Hematopoietic multipotent progenitor cell treated with erythropoietin and hydrocortisone succinate and interleukin-3 and kit ligand, for 15 days (in vitro differentiated cells): Measurements from ENCODE around the gene ARPC5L.

Experiments used
- DNase-seq: peaks from one replicate; pipeline ENCODE4 v3.0.0-alpha.2; 2015; ENCODE audit warnings: low spot score

ARPC5L gene

DNA sequence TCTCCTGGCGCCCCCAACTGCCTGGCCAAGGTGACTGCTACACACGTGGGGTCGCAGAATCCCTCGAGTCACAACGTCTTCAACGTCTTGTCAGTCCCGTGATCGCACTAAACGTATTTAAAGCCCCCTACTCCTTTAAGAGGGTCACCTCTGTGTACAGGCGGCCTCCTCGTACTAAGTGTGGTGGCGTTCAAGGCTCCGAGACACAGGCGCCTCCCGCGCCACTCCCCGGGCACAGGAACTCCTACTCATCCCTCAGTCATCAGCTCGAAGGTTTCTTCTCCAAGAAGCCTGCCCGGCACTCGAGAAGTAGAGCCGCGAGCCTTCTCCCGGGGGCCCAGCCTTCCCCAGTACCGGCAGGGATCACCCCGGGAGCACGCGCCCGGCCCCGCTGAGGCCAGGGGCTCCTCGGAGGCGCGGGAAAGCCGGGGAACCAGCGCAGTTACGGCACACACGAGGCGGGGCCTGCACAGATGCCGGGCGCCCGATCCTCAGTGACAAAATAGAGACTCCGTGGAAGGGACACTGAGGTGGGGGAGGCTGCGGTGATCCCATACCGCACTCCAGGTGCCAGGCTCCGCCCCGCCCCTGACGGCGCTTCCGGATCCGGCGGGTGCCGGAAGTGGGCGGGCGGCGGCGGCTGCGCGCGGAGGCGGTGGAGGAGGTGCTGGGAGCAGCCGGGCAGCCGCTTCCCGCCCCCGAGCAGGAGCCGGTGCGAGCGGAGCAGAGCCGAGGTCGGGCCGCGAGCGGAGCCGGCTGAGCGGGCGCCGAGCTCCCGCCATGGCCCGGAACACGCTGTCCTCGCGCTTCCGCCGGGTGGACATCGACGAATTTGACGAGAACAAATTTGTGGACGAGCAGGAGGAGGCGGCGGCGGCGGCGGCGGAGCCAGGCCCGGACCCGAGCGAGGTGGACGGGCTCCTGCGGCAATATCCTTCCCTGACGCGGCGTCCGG, 6.9 kb downstream of the ARPC5L start:
- DNase-seq = peak; percentile 87

DNA sequence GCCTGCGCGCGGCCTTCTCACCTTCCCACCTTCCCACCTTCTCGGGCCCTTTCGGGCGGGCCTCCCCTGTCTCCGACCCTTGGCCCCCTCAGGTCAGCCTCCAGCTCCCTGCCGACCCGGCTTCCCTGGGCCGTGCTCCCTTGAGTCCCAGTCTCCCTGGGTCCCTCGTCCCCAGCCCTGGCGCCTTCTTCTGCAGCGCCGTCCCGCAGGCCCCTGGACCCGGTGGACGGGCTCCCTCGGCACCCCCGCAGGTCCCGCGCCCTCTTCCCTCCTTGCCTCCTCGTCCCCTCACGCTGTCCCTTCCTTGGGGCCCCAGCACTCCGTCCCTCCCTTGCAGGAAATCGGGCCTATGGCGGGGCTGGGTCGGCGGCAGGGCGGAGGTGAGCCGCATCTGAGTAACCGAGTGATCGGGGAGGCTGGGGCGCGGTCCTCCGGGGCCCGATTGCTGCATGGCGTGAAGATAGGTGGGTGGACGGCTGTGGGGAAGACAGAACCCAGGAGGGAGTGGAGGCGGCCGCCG, 7.6 kb downstream of the ARPC5L start:
- peak; percentile 50 for DNase-seq

DNA sequence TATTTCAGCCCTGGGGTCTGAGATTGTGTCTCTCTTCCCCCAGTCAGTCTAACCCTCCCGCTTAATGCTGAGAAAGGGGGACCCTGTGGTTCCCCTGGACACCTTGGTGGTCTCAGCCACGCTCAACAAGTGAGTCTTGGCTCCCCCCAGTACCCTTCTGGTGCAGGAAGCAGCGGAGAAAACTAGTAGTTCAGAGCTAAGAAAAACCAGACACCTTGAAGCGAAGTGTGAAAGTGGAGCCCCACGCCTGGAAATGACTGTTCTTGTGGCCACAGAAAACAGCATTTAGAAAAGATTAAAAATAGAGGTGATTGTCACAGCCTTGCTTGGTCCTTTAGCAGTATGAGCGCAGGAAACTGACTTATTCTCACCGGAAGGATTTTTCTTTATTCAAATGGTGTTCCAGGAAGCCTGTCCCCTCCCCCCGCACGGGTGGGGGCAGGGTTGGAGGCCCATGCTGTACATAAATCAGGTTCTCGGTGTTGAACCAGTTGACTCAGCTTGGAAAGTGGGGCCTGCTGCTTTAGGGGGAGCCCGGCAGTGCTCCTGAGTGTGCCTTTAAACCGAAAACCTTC, 8.1 kb downstream of the ARPC5L start:
- DNase-seq = no peak

DNA sequence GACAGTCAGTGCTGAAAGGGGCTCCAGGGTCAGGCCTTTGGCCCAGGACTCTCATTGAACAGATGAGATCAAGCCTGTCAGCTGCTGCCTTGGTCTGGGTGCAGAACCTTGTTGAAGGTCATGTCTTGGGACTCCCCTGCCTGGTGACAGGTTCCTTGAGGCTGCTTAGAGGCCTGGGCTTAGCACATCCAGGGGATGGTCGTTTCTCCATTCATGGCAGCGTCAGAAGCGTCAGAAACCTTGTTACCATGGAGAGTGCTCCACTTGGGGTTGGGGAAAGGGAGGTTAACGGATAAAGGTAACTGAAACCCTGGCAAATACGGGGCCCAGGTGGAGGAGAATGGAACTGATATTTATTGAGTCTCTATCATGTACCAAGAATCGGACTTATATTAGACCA, 8.8 kb downstream of the ARPC5L start:
- no peak for DNase-seq

DNA sequence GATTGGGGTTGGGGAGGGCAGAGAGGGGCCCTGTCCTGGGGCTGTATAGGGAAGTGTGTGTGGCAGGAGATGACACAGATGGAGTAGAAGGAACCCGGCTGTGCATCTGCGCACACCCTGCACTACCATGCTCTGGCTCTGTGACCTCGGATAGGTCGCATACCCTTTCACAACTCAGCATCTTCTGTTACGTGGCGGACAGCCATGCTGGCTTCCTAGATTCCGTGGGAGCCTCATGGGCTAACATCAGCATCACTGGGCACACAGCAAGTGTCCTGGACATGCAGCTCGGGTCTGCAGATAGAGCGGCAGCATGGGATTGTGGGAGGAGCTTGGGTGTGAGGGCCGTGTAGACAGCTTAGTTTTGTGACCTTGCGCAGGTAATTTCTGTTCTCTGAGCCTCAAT, 9.2 kb downstream of the ARPC5L start:
- DNase-seq = no peak

DNA sequence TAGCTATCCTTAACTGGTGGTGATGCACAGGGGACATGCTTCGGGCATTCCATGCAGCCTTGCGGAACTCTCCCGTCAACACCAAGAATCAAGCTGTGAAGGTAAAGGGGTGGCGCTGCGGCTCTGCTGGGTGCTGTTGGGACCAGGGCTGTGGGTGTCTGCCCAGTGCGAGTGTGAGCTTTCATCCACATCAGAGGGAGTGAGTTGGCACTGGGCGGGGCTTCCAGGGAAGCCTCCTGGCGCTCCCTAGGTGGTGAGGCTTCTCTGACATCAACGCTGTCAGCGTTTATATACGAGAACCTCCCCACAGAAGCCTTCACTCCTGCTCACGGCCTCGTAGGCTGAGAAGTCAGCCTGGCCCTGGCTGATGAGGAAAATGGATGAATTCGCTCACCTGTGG, 11.7 kb downstream of the ARPC5L start:
- DNase-seq = no peak

DNA sequence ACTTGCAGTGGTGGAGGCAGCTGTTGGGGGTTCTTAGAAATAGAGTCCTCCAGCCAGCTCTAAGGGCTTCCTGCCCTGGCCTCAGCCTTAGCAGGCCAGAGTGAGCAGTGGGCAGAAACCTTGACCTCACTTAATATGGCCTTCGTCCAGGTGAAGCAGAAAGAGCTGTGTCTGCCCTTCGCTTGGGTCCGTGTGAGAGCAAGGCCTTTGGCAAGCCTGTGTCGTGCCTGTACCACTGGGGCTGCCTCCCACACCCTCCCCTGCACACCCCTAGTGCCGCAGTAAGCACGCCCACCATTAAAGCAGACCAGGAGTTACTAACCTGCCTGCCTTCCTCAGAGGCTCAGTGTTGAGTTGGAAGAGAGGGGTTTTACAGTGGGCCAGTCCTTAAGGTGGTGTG, 13.6 kb downstream of the ARPC5L start:
- DNase-seq = no peak

DNA sequence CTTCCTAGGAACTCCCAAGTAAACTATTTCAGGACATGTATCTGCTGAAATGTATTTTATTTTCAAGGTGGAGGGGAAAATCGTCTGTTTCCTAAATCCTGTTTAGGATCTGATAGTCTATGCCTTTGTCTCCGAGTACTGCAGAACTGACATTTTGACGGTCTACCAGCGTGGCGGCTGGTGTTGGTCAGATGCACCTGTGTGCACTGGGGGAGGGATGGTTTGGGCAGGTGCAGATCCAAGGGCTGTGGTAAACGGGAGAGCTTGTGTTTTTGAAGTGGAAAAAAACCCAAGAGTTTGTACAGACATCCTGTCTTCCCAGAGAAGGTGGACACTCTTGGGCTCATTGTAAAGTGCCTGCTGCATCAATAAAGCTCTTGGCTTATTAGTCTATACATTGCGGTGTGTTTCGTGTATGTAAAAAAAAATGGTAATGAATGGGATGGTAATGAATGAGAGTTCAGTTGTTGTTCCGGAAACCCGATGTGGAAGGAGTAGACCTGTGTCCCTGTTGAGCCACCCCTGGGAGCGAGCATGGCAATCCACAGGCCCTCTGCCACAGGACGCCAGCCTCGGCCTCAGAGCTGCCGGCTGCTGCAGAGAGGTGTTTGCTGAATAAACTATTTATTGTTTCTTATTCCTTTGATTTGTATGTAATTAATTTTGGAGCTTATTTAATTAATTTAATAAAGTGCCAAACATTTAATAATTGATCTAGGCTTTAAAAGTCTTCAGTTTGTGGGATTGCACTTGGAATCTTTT, 15.3 kb downstream of the ARPC5L start:
- no peak for DNase-seq

DNA sequence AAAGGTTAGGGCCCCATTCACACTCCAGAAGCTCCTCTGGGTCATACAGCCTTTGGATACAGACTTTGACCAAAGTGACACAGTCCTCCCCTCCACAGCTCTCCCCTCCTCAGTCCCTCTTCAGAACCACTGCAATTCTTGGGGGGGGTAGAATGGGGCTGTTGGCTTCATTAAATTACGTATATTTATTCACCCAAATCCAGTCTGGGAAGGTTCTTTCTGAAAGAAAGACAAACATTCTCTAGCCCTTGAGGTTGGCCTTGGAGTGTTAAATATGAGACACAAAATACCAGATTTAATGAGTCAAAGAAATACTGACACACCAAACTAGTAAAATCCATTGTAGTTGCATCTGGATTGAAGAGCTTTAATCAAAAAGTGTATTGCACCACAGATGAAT, 16.1 kb downstream of the ARPC5L start:
- no peak for DNase-seq

DNA sequence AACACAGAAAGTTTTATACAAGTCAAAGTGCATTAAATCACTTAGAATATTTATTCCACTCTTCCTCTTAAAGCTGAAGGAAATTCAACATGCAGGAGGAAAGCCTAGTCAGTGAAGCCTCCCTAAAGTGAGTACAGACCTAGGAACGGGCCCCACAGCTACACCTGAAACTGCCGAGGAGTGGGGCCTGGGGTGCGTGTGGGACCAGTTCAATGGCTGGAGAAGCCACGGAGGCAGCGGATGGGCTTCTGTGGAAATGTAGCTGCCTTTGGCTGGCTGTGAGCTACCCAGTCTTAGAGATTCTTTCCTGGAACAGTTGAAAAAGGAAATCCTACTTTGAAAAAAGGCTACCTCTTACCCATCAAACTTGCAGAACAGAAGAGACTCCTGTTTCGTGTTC, 16.6 kb downstream of the ARPC5L start:
- no peak for DNase-seq

DNA sequence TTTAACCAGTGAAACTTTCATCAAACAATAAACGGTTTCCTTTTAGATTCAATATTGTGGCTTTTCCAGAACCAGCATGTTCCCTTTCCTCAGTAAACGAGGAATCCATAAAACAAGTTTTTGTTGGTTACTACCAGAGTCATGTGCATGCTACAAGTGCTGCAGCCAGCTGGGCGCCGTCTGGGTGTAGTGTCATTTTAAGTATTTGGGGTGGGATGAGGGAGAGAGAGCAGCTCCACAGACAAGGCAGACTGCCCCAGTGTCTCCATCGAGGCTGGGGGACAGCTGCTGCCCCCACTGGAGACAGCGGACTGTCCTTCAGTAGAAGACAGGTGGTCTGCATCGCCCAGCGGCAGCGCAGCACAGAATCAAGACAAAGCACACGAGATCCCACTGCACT, 17.3 kb downstream of the ARPC5L start:
- DNase-seq = no peak

DNA sequence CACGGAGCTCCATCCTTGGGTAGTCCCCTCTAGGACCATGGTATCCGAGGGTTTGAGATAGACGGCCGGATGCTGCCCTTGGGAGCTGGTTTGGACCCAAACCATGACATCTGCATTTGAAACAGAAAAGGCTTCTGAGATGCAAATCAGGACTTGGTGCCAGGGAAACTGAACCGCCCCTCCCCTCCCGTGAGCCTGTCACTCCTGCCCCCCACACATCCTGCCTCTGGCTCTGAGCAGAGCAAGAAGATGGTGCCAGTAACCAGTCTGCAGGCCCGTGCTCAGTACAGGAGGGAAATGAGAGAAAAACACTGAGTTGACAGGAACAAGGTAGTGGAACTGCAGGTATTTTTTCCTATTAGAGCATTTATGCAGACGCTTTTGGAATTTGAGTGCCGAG, 18.6 kb downstream of the ARPC5L start:
- DNase-seq = no peak

DNA sequence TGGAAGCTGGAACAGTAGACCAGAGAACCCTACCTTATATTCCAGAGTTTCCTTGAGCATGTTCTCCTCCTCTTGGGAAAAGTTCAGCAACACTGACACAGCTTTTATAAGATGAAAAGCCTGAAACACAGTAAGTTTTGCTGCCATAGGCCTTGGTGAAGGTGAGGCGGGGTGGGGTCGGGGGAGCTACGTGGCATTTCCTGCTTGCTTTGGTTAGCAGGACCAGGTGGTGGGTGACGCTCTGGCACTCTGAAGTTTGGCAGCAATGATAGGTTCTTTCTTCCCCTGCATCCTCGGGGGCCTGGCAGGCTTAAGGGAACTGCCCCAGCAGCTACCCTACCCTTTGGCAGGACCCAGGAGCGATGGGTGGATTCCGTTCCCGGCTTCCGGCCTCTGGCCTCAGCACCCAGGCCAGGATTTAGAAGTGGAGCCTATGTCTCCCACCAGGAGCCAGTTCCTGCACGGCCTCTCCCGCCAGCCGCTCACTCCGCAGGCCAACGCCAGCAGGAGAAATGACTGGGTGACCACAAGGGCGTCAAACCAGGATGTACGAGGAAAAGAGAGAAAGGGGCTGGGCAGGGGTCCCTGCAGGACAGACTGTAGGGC, 19.3 kb downstream of the ARPC5L start:
- no peak for DNase-seq

DNA sequence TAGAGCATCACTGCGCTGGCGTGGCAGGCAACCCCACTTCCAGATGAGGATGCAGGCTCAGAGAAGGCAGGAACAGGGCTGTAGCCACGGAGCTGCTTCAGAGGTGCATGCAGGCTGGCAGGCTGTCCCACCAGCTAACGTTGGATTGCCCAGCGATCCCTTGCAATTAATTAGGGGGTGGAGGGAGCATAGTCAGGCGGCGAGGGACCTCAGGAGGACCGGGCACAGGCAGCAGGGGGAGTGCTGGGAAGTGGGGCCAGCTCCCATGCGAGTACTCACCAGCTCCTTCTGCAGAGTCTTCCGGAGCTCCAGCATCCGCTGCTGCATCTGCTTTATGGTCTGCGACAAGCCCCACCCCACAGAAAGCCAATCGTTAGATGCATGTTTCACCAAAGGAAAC, 20.3 kb downstream of the ARPC5L start:
- DNase-seq = no peak

DNA sequence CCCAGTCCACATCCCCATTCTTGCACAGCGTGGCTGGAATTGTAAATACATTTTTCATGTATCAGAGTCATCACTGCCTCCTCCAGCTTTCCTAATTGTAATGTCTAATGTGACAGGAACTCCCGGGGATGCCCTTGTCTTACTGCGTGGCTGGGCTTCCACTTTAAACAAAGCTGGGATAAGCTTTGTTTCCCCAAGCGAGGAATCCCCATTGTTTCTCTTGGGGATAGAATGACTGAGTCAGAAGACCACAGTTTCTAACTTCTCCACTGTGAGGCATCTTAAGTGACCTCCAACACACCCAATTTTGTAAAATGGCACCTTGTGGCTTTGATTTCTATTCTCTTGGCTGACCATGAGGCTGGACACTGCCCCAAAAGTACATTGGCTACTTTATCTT, 22.4 kb downstream of the ARPC5L start:
- DNase-seq = no peak

DNA sequence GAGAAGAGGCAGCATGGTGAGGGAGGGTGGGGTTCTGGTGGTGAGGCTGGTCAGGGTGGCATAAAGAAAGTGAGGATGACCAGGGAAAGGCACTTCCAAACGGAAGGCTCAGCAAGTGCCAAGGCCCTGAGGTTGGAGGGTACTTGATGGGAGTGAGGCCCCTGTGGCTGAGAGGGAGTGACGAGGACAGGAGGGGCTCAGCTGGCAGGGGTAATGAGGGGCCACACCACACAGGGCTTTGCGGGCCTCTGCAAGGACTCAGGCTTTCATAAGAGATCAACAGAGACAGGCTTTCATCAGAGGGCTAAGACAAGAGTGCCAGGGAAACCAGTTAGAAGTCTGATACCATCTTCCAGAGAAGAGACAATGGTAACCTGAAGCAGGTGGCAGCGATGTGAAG, 23.6 kb downstream of the ARPC5L start:
- DNase-seq = no peak

DNA sequence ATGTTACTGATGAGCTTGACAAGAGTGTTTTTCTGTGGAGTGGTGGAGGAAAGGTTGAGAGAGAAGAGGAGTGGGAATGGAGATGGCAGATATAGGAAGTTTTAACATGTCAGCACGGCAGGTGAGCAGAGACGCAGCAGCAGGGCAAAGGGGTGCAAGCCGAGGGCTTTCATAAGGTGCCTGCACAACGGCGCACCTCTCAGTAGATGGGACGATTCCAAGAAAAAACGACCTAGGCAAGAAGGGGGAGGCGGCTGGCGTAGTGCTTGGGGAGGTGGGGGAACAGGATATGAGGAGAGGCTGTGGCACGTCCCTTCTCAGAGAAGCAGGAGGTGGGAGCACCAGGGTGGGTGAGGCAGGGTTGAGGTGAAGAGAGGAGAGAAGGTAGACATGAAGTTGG, 24.5 kb downstream of the ARPC5L start:
- no peak for DNase-seq

DNA sequence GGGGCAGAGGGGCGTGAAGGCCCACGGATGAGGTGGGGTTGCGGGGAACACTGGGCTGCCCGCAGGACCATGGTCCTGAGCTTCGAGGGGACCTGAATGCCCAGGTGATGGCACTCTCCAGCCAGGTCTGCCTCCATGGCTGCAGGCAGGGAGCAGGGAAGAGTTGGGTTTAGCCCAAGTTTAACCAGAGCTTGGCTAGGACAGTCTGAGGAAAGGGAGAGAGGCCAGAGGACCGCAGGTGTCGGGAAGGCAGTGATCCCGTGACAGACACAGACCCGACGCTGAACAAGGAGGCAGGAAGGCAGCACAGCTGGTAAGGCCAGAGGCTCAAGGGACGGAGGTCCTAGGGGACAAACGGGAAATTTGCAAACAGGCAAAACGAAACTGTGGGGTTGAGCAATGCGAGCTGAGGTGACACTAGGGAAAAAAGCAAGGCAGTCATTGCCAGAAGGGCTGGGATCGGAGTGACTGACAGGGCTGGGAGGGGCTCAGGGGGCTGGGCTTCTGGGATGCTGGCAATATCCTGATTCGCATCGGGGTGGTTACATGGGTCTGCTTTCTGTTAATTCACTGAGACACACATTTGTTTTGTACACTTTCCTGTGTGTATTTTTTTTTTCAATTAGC, 25.0 kb downstream of the ARPC5L start:
- no peak for DNase-seq

DNA sequence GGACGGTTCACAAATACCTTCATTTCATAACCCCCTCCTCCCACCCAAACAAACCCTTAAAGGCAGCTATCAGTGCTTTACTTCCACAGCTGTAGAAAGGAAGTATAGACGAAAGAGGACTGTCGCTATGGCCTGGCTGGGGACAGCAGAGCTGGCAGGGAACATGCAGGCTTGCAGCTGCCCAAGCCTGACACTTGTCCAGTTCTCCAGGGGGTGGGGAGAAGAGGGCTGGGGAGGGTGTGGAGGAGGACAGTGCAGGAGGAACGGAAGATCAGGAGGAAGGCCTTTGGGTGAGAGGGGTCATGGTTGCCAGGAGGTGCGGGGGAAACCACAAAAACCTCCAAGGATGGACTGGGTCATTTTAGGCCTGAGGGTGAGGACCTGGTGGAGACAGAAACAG, 25.9 kb downstream of the ARPC5L start:
- DNase-seq = no peak

DNA sequence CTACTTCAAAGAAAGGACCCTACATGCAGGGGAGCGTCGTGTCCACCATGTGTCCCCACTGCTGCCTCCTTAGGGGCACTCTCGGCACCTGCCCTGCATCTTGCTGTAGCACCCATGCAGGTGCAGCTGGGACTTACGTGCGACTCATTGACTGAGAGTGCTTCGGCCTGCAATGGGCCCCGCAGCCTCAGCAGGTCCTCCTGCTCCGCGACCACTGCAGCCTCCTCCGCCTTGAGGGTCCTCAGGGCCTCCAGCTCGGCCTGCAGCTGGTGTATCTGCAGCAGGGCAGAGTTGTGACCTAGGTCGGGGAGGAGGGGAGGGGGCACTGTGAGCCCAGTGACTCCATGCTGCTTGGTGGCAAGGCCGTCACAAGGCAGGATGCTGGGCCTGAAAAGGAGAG, 27.1 kb downstream of the ARPC5L start:
- DNase-seq = no peak

DNA sequence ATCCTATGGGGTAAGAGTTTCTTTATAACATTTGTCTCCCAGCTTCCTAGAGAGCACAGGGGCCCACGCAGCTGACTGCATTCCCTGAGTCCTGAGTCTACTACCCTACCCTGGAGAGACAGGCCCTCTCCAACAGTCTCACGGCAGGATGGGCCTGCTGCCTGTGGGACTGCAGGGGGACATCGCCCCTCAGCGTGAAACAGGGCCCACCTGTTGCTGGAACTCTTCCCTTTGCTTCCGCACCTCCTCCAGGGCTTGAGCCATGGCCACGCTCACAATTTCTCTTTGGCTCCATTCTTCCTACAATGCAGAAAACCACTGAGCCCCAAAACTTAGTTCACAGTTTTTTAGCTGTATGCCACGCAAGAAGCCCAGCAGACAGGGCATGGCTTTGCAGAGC, 28.2 kb downstream of the ARPC5L start:
- DNase-seq = no peak
